Right atrium auricular region (tissue), 2 donors: Measurements from ENCODE around the gene MRTFB. TPM values are rescaled to one million over a fixed set of nuclear protein-coding genes. Genes with fewer than 3 reads are reported as not detected.

Experiments
- DNase-seq: peaks from one replicate; pipeline ENCODE4 v3.0.0-alpha.2; 2019; ENCODE audit warnings: low spot score
- H3K27ac ChIP-seq, 2 donors: fragments of 200-600 bp; sonication (generic); 1 replicate in 1 of 2; 2 replicates in 1 of 2; pipeline ENCODE4 v1.5.1; 2016 to 2019
- H3K27me3 ChIP-seq, 2 donors: fragments of 200-600 bp; sonication (generic); one replicate each; pipeline versions ENCODE4 v1.5.1 to v1.6.0; 2017 to 2019
- H3K36me3 ChIP-seq: fragments of 200-600 bp; sonication (generic); one replicate; pipeline ENCODE4 v1.5.1; 2016
- H3K4me1 ChIP-seq, 2 donors: fragments of 200-600 bp; sonication (generic); one replicate each; pipeline versions ENCODE4 v1.5.1 to v1.6.0; 2017 to 2019
- H3K4me3 ChIP-seq, 2 donors: fragments of 200-600 bp; sonication (generic); 1 replicate in 1 of 2; 2 replicates in 1 of 2; pipeline ENCODE4 v1.5.1; 2017 to 2019; ENCODE audit warnings: mild to moderate bottlenecking in 1 of 2, moderate library complexity in 1 of 2
- H3K9me3 ChIP-seq, 2 donors: fragments of 200-600 bp; sonication (generic); one replicate each; pipeline ENCODE4 v1.5.1; 2019
- CTCF ChIP-seq, 2 donors: fragments of 200-600 bp; sonication (generic); IDR thresholded peaks; one replicate each; pipeline ENCODE4 v1.5.1; 2019; ENCODE audit warnings: antibody characterized with exemption in 2 of 2
- total RNA-seq, 2 donors: library from RNA; depleted of rRNA; stranded (reverse); fragments of >200 nt; gene quantifications; one replicate each; pipeline ENCODE4 v1.1.0, GENCODE V29; 2016

MRTFB gene
- total RNA-seq, 2 donors from 2014 or later = 38.6 to 46.5 TPM

GRCh38 chr16:14029658-14030057, 41.5 kb upstream of the MRTFB start:
- no peaks in the 10 kb centered on the region for H3K27me3 ChIP-seq
- H3K9me3 ChIP-seq = no peaks in the 10 kb centered on the region
- peak overlapping the region; percentile 3 to 37 for H3K27ac ChIP-seq
- H3K36me3 ChIP-seq = no peaks in the 10 kb centered on the region
- DNase-seq = no peak
- peaks cover 0 to 9% of the 10 kb centered on the region in 2 donors for H3K4me1 ChIP-seq
- TF ChIP-seq CTCF (IDR thresholded peaks at IDR 0.05) = no peak
- no peak overlapping the region for H3K4me3 ChIP-seq

- no peak for DNase-seq
- Histone ChIP-seq H3K9me3 (peaks cover 0 to 6% of the 10 kb centered on the region in 2 donors), H3K4me1 (peaks cover 0 to 2% of the 10 kb centered on the region in 2 donors), H3K27ac (no peak overlapping the region), H3K27me3 (no peaks in the 10 kb centered on the region), H3K36me3 (no peaks in the 10 kb centered on the region), H3K4me3 (no peak overlapping the region)
- TF ChIP-seq CTCF (IDR thresholded peaks at IDR 0.05) = no peak
These were observed 36.0 kb upstream of the MRTFB start for GRCh38 chr16:14035092-14035491.

GRCh38 chr16:14036889-14037288, 34.2 kb upstream of the MRTFB start:
- no peak for DNase-seq
- Histone ChIP-seq H3K27me3 (no peaks in the 10 kb centered on the region), H3K36me3 (no peaks in the 10 kb centered on the region), H3K4me1 (no peaks in the 10 kb centered on the region), H3K9me3 (peaks cover 0 to 6% of the 10 kb centered on the region in 2 donors), H3K4me3 (no peak overlapping the region), H3K27ac (no peak overlapping the region)
- TF ChIP-seq CTCF (IDR thresholded peaks at IDR 0.05) = no peak

GRCh38 chr16:14037960-14038359, 33.2 kb upstream of the MRTFB start:
- no peak for DNase-seq
- Histone ChIP-seq H3K4me1 (peaks cover 0 to 4% of the 10 kb centered on the region in 2 donors), H3K27me3 (no peaks in the 10 kb centered on the region), H3K27ac (no peak overlapping the region), H3K36me3 (no peaks in the 10 kb centered on the region), H3K4me3 (no peak overlapping the region), H3K9me3 (peaks cover 0 to 6% of the 10 kb centered on the region in 2 donors)
- TF ChIP-seq CTCF (IDR thresholded peaks at IDR 0.05) = no peak

DNA sequence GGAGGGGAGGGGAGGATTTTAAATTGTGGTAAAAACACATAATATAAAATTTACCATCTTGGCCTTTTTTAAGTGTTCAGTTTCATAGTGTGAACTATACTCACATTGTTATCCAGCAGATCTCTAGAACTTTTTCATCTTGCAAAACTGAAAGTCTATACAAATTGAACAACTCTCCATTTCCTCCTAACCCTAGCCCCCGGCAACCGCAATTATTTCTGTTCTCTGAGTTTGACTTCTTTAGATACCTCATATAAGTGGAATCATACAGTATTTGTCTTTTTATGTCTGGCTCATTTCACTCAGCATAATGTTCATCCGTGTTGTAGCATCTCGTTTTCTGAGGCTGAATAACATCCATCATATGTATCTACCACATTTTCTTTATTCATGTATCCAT, 30.0 kb upstream of the MRTFB start:
- Histone ChIP-seq H3K27me3 (no peaks in the 10 kb centered on the region), H3K4me1 (peaks cover 0 to 4% of the 10 kb centered on the region in 2 donors), H3K4me3 (no peak overlapping the region), H3K9me3 (peaks cover 0 to 6% of the 10 kb centered on the region in 2 donors), H3K36me3 (no peaks in the 10 kb centered on the region), H3K27ac (no peak overlapping the region)
- no peak for TF ChIP-seq CTCF (IDR thresholded peaks at IDR 0.05)
- DNase-seq = no peak

DNA sequence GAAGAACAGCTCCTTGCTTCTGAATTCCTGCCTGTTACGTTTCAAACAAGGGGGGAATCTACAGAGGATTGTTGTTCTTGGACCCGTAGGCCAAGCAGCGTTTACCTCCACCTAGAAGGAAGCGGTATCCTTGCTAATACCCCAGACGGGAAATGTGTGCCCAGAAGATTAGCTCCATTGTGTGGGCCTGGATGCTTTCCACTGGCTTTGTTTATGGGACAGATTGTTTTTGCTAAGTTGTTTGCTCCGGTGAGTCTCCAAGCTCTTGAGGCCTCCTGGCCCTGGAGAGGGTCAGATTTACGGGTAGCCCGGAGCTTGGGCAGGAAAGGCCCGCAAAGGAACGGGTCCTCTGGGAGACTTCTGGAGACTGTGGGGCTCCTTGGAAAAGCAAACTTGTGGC, 28.4 kb upstream of the MRTFB start:
- H3K27ac ChIP-seq = peak overlapping the region; percentile 35 to 57
- no peak for DNase-seq

More for the DNA sequence above, 28.4 kb upstream of the MRTFB start:
- Histone ChIP-seq H3K27me3 (no peaks in the 10 kb centered on the region), H3K36me3 (no peaks in the 10 kb centered on the region), H3K9me3 (peaks cover 0 to 6% of the 10 kb centered on the region in 2 donors), H3K4me1 (peaks cover 0 to 4% of the 10 kb centered on the region in 2 donors), H3K4me3 (no peak overlapping the region)
- TF ChIP-seq CTCF (IDR thresholded peaks at IDR 0.05) = no peak
